HG03571 (cell line): ENCODE results near the gene MGARP.

Experiments
- ATAC-seq: cut with Tn5 transposase; IDR thresholded peaks from one replicate; pipeline ENCODE4 v1.9.1; 2021; ENCODE audit not compliant: unreplicated experiment

MGARP gene

DNA sequence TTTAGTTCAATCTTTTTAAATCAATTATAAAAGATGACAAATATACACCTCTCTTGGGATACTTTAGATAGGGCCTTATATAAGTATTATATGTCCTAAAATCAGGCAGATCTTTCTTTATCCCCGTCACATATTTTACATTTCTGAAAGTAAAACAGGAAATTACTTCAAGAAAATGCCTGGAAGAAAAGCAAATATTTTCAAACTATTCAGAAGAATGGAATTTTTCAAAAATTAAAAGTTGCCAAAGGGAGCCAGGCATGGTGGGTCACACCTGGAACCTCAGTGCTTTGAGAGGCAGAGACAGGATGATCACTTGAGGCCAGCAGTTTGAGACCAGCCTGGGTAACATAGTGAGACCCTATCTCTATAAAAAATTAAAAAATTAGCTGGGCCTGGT lies 34.4 kb downstream of the MGARP start:
- no peak for ATAC-seq

DNA sequence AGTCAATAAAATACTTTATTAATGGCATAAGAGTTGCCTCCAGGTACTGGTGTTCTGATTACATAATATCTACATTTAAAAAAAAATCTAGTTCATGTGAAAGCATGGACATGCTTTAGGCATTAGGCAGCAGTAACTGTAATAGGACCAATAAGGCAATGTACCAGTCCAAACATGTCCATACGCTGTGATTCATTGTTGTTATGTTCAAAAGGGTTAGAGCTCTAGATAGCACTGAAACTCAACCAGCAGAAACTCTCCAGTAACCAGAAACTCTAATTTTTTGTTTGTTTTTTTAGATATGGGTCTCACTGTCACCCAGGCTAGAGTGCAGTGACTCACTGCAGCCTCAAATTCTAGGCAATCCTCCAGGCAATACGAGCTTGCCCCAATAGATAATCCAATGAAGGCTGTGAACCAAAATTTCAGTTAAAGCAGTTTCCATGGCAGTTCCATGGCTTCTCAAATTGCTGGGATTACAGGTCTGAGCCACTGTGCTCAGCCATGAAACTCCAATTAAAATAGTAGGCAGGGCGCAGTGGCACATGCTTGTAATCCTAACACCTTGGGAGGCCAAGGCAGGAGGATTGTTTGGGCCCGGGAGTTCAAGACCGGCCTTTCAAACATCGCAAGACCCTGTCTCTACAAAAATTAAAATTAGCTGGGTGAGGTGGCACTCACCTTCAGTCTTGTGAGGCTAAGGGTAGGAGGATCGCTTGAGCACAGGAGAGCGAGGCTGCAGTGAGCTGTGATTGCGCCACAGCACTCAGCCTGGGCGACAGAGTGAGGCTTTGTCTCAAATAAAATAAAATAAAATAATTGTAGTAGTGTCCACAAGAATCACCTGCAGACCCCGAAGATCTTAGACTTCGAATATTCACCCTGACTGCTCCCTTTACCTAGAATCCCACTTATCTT lies 36.3 kb downstream of the MGARP start:
- no peak for ATAC-seq

DNA sequence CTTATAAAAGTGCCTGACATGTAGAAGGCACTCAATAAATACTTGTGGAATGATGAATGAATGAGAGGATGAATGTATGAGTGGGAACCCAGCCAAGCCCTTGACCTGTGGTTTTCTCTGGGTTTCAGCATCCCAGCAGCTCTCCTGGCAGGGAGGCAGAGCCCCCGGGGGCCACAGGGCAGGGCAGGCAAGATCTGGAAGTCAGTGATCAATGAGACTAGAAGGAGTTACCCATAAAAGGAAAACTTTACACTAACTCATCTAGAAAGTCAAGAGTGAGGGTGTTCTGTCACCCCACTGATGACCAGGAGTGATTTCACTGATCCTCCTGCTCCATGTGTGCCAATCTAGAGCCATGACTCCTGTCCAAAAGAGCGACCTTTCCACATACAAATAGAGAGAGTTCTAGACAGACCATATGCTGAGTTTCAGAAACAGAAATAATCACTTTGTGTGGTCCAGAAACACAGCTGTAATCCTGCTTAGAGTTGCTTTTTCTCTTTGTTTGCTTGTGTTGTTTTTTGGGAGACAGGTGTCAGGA lies 37.4 kb downstream of the MGARP start:
- no peak for ATAC-seq

DNA sequence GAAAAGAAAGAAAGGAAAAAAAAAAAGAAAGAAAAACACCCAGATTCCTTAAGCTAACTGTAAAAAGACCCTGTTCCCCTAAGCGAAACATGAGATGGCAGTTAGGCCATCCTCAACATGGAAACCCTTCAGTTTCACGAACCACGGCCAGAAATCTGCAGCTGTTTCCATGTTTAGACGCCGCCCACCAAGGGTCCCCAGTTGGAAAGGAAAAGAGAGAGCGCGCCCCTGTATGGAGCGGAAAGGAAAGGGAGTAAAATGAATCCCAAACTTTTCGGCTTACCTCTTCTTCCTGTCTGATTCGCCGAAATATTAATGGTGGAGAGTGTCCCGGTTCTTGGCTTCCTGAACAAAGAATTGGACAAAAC lies 38.3 kb downstream of the MGARP start:
- ATAC-seq = no peak

DNA sequence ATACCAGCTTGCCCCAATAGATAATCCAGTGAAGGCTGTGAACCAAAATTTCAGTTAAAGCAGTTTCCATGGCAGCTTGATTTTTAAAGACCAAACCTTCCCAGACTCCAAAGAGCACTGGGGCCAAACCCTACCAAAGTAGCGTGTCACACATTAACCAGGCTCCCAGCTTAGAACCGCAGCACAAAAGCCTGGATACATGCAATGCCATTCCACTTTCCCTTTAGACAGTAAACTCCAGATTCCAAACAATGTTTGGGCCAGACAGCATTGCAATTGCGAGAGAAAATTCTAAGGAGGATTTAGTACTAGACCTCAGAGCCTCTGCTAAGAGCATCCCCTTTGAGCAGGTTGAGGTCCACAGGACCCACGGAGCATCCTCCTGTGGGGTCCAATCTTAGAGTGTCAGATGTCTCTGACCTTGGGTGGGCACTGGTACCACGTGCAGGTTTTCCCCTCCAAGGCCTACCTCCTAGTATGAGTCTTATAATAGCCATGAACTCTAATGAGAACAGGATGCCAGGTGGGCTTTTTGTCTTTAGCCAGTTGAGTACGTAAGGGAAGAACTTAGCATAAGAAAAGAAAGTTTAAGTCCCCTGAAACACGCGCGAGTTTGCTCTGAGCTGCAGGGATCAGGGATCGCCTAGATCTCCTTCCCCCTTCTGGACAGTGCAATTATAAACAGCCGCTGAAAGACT lies 38.8 kb downstream of the MGARP start:
- ATAC-seq = no peak

DNA sequence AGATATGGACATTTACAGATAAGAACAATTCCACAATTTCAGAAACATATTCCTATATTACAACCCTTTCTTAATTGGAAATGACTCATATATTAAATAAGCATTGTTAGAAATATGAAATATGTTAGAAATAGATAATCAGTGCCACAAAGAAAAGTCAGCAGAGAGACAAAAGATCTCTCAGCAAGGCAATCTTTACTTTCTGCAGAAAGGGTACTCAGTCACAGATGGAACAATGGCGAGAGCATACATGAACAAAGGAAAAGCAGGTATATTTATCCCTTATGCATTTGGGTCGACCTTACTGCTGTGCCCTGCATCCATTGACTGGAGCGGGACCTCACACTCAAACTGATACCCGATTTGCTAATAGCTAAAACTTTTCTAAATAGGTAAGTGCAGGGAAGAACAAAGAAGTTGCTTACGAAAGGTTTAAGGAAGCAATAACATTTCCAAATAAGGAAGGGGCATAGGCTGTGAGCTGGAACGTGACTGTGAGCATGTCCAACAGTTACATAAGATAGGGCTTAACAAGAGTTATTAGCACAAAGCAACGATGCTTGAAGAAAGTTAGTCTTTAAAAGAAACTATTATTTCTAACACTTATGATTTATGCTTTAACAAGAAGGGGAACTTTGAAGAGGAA lies 40.8 kb downstream of the MGARP start:
- no peak for ATAC-seq

DNA sequence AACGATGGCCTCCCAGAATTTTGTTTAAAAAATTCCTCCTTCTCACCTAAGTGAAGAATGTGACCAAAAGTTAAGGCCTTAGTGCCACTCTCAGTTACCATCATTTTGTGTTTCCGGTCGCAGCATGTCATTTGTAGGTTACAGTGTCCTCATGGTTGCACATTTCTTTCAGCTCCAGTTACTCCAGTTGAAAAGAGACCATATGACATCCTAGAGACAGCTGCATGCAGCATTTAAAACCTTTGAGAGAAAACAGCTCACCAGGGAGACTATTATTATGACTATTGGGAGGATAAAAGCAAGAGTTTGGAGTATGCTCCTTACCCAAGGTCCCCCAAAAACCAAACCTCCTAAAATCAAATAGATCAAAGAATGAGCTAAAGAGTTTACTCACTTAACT lies 45.8 kb downstream of the MGARP start:
- ATAC-seq = no peak

DNA sequence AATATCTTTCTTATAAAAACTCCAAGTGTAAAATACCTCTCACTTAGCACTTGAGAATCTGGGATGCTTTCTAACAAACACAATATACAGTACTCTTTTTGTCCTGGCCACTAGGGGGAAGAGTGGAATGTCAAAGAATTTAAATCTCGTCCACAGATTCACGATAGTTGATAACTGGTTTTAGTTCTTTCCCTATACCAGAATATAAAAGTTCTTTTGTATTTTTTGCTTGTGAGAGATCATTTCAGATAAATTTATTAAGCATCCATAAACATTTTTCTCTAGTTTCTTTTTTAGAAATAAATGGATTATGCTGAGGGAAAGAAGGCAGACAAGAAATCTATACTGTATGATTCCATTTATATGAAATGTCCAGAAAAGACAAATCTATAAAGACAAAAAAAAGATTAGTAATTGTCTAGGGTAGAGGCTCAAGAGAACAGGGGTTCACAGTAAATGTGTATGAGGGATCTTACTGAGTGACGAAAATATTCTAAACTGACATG lies 50.4 kb downstream of the MGARP start:
- ATAC-seq = no peak

DNA sequence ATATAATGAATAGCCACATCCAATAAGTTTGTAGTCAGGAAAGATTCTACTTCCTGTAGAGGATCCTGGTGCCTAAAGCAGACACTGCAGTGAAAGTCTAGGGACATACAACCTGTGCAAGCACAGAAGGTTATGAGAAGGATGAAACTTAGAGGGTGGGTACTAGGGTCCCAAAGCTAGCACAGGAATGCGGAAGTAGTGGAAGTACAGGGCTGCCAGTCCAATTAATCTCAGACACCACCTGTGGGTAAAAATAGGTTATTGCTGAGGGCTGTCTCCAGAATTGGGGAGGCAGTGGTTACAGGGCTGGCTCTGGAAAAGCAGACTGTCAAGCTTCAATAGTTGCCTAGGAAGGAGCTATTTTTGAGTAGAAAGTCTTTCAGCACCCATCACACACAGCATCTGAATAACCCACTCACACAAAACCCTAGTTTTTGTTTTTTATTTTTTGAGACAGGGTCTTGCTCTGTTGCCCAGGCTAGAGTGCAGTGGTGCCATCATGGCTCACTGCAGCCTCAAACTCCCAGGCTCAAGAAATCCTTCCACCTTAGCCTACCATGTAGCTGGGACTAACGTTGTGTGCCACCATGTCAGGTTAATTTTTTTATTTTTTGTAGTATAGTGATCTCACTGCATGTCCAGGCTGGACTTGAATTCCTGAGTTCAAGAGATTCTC lies 52.2 kb downstream of the MGARP start:
- no peak for ATAC-seq

DNA sequence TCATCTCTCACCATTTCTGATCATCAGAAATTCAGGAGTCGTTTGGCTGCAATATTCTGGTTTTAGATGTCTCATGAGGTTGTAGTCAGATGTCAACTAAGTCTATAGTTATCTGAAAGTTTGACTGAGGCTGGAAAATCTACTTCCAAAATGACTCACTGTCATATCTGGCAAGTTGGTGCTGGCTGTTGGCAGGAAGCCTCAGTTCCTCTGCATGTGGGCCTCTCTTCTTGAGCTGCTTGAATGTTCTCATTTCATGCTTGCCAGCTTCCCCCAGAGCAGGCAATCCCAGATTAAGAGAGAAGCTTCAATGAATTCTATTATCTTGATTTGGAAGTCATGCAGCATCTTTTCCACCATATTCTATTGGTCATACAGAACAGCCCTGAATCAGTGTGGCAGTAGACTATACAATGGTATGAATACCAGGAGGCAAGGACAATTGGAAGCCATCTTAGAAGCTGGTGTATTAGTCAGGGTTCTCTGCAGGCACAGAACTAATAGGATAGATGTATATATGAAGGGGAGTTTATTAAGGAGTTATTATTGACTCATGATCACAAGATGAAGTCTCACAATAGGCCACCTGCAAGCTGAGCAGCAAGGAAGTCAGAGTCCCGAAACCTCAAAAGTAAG lies 56.2 kb downstream of the MGARP start:
- ATAC-seq = no peak

DNA sequence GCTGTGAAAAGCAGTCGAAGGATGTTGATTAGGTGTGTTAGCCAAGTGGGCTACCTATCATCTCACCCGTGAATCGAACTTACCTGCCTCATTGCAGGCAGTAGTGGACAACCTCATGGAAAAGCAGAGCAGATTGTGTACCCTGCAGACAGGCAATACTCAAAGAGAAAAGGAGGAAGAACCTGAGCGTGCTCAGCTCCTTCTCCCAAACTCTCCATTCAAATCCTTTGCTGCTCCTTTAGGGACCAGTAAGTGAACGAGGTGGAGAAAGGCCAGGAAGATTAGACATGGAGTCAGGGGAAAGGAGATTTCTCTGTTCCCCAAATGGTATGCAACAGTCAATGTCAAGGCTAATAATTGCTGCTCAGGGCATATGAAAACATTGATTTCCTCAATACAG lies 57.8 kb downstream of the MGARP start:
- no peak for ATAC-seq

DNA sequence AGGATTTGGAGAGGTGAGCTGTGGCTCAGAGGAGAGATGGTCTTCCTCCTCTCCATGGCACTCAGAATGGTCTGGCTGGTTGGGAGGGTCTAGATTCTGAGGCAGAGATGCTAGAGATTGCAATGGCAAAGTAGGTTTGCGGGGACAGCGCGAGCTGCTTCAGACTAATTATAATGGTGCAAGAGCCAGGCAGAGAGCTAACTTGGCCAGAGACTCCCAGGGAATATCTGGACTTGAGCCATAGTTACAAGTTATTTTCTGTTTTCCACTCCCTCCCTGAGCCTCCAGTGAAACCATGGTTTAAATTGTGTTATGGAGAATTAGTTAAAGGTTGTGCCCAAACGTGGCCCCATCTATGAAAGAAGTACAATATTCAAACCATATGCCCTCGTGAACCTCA lies 58.3 kb downstream of the MGARP start:
- ATAC-seq = no peak

DNA sequence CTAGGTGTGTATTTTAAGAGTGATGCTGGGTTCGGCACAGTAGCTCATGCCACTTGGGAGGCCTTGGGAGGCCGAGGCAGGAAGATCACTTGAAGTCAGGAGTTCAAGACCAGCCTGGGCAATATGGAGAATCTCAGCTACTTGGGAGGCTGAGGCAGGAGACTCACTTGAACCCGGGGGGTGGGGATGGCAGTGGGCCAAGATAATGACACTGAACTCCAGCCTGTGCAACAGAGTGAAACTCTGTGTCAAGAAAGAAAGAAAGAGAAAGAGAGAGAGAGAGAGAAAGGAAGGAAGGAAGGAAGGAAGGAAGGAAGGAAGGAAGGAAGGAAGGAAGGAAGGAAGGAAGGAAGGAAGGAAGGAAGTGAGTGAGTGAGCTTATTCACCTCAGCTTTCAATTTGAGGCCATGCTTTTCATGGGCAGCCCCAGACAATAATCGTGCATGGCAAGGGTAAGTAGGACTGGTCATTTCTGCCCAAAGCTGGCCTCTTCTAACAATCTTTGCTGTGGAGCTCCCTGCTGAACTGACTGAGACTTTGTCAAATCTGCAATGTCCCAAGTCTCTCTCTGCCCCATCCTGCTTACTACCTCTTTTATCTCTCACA lies 60.5 kb downstream of the MGARP start:
- no peak for ATAC-seq
